ENCODE data around the gene JAKMIP1. TPM values are rescaled to one million over a fixed set of nuclear protein-coding genes. Genes with fewer than 3 reads are reported as not detected.

JAKMIP1 gene
- polyA plus RNA-seq, 1 donor from 2014 or later: 15.3 TPM

- H3K9me2 ChIP-seq (ENCODE audit: insufficient read depth, low read length): no peaks in the 10 kb centered on the region
- H3K9ac ChIP-seq (ENCODE audit: low read length): no peak overlapping the region
- H3K27ac ChIP-seq (ENCODE audit: low read length): no peak overlapping the region
- no peaks in the 10 kb centered on the region for H3K9me3 ChIP-seq (ENCODE audit: low read length)
- no peaks in the 10 kb centered on the region for H3F3A ChIP-seq (ENCODE audit: insufficient read depth, low read length, poor library complexity, severe bottlenecking)
- no peak overlapping the region for H3K4me3 ChIP-seq (ENCODE audit: low read length)
- no peaks in the 10 kb centered on the region for H4K20me1 ChIP-seq (ENCODE audit: insufficient read depth)
- TF ChIP-seq REST (IDR thresholded peaks at IDR 0.05; ENCODE audit: borderline replicate concordance) (no peak), SMC3 (conservative IDR thresholded peaks at IDR 0.05; ENCODE audit: poor library complexity) (no peak), POLR2AphosphoS5 (IDR thresholded peaks at IDR 0.05) (no peak), MXI1 (conservative IDR thresholded peaks at IDR 0.05; ENCODE audit: poor library complexity, severe bottlenecking) (no peak), CTCF (IDR thresholded peaks at IDR 0.05; ENCODE audit: poor library complexity, severe bottlenecking) (no peak), EP300 (conservative IDR thresholded peaks at IDR 0.05; ENCODE audit: poor library complexity, severe bottlenecking) (no peak), EZH2 (IDR thresholded peaks at IDR 0.05; ENCODE audit: borderline replicate concordance, insufficient read depth, low read length, poor library complexity, severe bottlenecking) (no peak), RAD21 (conservative IDR thresholded peaks at IDR 0.05) (no peak), TAF1 (IDR thresholded peaks at IDR 0.05; ENCODE audit: low read depth) (no peak)
- no peaks in the 10 kb centered on the region for H3K27me3 ChIP-seq (ENCODE audit: insufficient read depth, low read depth, low read length)
- no peaks in the 10 kb centered on the region for H3K79me2 ChIP-seq (replicated peaks; ENCODE audit: insufficient read depth, low read length)
- no peaks in the 10 kb centered on the region for H3K36me3 ChIP-seq (ENCODE audit: insufficient read depth, low read length)
- no peak overlapping the region for H3K4me2 ChIP-seq (ENCODE audit: low read length)
- H2AFZ ChIP-seq (ENCODE audit: low read depth, low read length): no peak overlapping the region
Measured at GRCh38 chr4:5989236-5990225, 210.8 kb downstream of the JAKMIP1 start.

GRCh38 chr4:5988086-5988845 lies 212.1 kb downstream of the JAKMIP1 start:
- H3K9me3 ChIP-seq (ENCODE audit: low read length): peaks cover 7% of the 10 kb centered on the region
- H3K4me2 ChIP-seq (ENCODE audit: low read length): no peak overlapping the region
- TF ChIP-seq REST (IDR thresholded peaks at IDR 0.05; ENCODE audit: borderline replicate concordance): no peak
- no peak for TF ChIP-seq EP300 (conservative IDR thresholded peaks at IDR 0.05; ENCODE audit: poor library complexity, severe bottlenecking)
- no peaks in the 10 kb centered on the region for H3K79me2 ChIP-seq (replicated peaks; ENCODE audit: insufficient read depth, low read length)
- H3K9me2 ChIP-seq (ENCODE audit: insufficient read depth, low read length): no peaks in the 10 kb centered on the region
- H3K9ac ChIP-seq (ENCODE audit: low read length): no peak overlapping the region
- H3K4me3 ChIP-seq (ENCODE audit: low read length): no peak overlapping the region
- H3K27ac ChIP-seq (ENCODE audit: low read length): no peak overlapping the region
- H2AFZ ChIP-seq (ENCODE audit: low read depth, low read length): no peak overlapping the region
- no peaks in the 10 kb centered on the region for H4K20me1 ChIP-seq (ENCODE audit: insufficient read depth)
- no peaks in the 10 kb centered on the region for H3F3A ChIP-seq (ENCODE audit: insufficient read depth, low read length, poor library complexity, severe bottlenecking)
- H3K27me3 ChIP-seq (ENCODE audit: insufficient read depth, low read depth, low read length): no peaks in the 10 kb centered on the region
- no peaks in the 10 kb centered on the region for H3K36me3 ChIP-seq (ENCODE audit: insufficient read depth, low read length)

Measured in neural cell (in vitro differentiated cells).